A673 (cell line): ENCODE data around the gene MGST3. TPM values are rescaled to one million over a fixed set of nuclear protein-coding genes. Genes with fewer than 3 reads are reported as not detected.

ENCODE experiments used
- BruUV-seq: library from RNA; stranded (reverse); fragments of 400-500 nt; replicated peaks from 2 replicates; lab custom pipeline; 2021; lab: Mats Ljungman, UMichigan
- CTCF ChIA-PET: fragments of 300-600 bp; sonication (Branson Sonifier 250); formaldehyde crosslinking; loops from one replicate; lab custom pipeline; 2022; ENCODE audit warnings: antibody characterized with exemption; lab: Charles Lee
- POLR2A ChIA-PET: fragments of 300-600 bp; sonication (Branson Sonifier 250); formaldehyde crosslinking; loops from one replicate; lab custom pipeline; 2022; ENCODE audit warnings: antibody characterized with exemption; ENCODE audit not compliant: low non-redundant PET; lab: Charles Lee
- DNase-seq: peaks from one replicate; pipeline ENCODE4 v3.0.0-alpha.2; 2015; ENCODE audit warnings: low spot score
- H3K27ac ChIP-seq: fragments of 200-600 bp; sonication (generic); 2 replicates; pipeline ENCODE4 v1.5.1; 2016; ENCODE audit warnings: mixed run types, low read depth, mild to moderate bottlenecking, mixed read lengths, antibody characterized with exemption, low read length; ENCODE audit not compliant: poor library complexity, severe bottlenecking
- H3K27me3 ChIP-seq: fragments of 200-600 bp; sonication (generic); replicated peaks from 2 replicates; pipeline ENCODE4 v1.6.1; 2017; ENCODE audit warnings: mixed run types, low read depth, mild to moderate bottlenecking, mixed read lengths, antibody characterized with exemption, low read length; ENCODE audit not compliant: insufficient read depth, poor library complexity
- H3K36me3 ChIP-seq: fragments of 200-600 bp; sonication (generic); 2 replicates; pipeline ENCODE4 v1.6.1; 2016; ENCODE audit warnings: mixed run types, mild to moderate bottlenecking, mixed read lengths, antibody characterized with exemption, low read length; ENCODE audit not compliant: insufficient read depth, poor library complexity, severe bottlenecking
- H3K4me1 ChIP-seq: fragments of 200-600 bp; sonication (generic); 2 replicates; pipeline ENCODE4 v1.6.1; 2017; ENCODE audit warnings: mixed run types, mild to moderate bottlenecking, mixed read lengths, antibody characterized with exemption, low read length; ENCODE audit not compliant: insufficient read depth, poor library complexity, severe bottlenecking
- H3K4me3 ChIP-seq: fragments of 200-600 bp; sonication (generic); 2 replicates; pipeline ENCODE4 v1.5.1; 2016; ENCODE audit warnings: low read depth, mixed run types, mild to moderate bottlenecking, mixed read lengths, low read length; ENCODE audit not compliant: poor library complexity, severe bottlenecking
- H3K9me3 ChIP-seq: fragments of 200-600 bp; sonication (generic); 2 replicates; pipeline ENCODE4 v1.6.1; 2016; ENCODE audit warnings: mixed run types, low read depth, mild to moderate bottlenecking, mixed read lengths, antibody characterized with exemption, low read length; ENCODE audit not compliant: poor library complexity, severe bottlenecking
- EZH2 ChIP-seq: fragments of 200-600 bp; sonication (generic); IDR thresholded peaks from 2 replicates; pipeline ENCODE4 v1.6.1; 2017; ENCODE audit warnings: borderline replicate concordance, low read depth, mild to moderate bottlenecking, mixed read lengths, antibody characterized with exemption, low read length; ENCODE audit not compliant: poor library complexity, severe bottlenecking
- intact Hi-C: fragments of 100-400 bp; cut with micrococcal nuclease; formaldehyde crosslinking; loops from one replicate; pipeline ENCODE4 v1.10.0; 2022; ENCODE audit not compliant: unreplicated experiment
- total RNA-seq: library from RNA; stranded (reverse); gene quantifications from 2 replicates; pipeline ENCODE4 v1.2.3, GENCODE V29; 2021
- TF ChIP-seq, protein P1 (sequence below): fragments of 300-800, 200-600 bp; sonication (generic); conservative IDR thresholded peaks from 2 replicates; pipeline ENCODE4 v1.5.1; 2017; ENCODE audit warnings: low read depth, mild to moderate bottlenecking, antibody characterized with exemption, low read length, moderate library complexity, mixed read lengths

MGST3 gene
- total RNA-seq, 1 experiment from 2014 or later: 150 TPM

DNA sequence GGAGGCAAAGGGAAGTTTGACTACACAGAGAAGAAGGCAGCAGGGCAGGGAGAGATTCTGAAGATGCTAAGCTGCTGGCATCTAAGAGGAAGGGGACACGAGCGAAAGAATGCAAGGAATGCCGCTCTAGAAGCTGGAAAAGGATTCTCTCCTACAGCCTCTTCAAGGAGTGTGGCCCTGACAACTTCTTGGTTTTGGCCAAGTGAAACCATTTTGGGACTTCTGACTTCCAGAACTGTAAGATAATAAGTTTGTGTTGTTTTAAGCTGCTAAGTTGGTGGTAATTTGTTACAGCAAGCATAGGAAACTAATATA lies 28.5 kb downstream of the MGST3 start:
- ChIA-PET CTCF (no interaction called here), POLR2A (interaction anchor here (0.5 kb wide), 1 partner anchor 58 kb away, joined by 3 read pairs; no protein-coding TSS in a partner anchor)
- Histone ChIP-seq H3K9me3 (no peaks in the 10 kb centered on the region), H3K4me1 (no peaks in the 10 kb centered on the region), H3K36me3 (peaks cover 56% of the 10 kb centered on the region), H3K4me3 (no peak overlapping the region), H3K27ac (no peak overlapping the region), H3K27me3 (no peaks in the 10 kb centered on the region)
- DNase-seq: no peak
- BruUV-seq: no TSS peak
- intact Hi-C loops: no loop called here
- TF ChIP-seq, protein P1, sequence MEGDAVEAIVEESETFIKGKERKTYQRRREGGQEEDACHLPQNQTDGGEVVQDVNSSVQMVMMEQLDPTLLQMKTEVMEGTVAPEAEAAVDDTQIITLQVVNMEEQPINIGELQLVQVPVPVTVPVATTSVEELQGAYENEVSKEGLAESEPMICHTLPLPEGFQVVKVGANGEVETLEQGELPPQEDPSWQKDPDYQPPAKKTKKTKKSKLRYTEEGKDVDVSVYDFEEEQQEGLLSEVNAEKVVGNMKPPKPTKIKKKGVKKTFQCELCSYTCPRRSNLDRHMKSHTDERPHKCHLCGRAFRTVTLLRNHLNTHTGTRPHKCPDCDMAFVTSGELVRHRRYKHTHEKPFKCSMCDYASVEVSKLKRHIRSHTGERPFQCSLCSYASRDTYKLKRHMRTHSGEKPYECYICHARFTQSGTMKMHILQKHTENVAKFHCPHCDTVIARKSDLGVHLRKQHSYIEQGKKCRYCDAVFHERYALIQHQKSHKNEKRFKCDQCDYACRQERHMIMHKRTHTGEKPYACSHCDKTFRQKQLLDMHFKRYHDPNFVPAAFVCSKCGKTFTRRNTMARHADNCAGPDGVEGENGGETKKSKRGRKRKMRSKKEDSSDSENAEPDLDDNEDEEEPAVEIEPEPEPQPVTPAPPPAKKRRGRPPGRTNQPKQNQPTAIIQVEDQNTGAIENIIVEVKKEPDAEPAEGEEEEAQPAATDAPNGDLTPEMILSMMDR: no peak
- no peak for TF ChIP-seq EZH2

GRCh38 chr1:165661703-165662102 lies 30.7 kb downstream of the MGST3 start:
- DNase-seq: no peak
- Histone ChIP-seq H3K27me3 (no peaks in the 10 kb centered on the region), H3K4me1 (no peaks in the 10 kb centered on the region), H3K27ac (no peak overlapping the region), H3K4me3 (no peak overlapping the region), H3K36me3 (peaks cover 59% of the 10 kb centered on the region), H3K9me3 (no peaks in the 10 kb centered on the region)
- BruUV-seq: no TSS peak
- intact Hi-C loops: no loop called here
- ChIA-PET POLR2A (no interaction called here), CTCF (no interaction called here)
- TF ChIP-seq, protein P1: no peak
- no peak for TF ChIP-seq EZH2

GRCh38 chr1:165662186-165662585 lies 31.2 kb downstream of the MGST3 start:
- POLR2A ChIA-PET: interaction anchor here (0.7 kb wide), 1 partner anchor 293 kb away, joined by 3 read pairs; no protein-coding TSS in a partner anchor
- H3K36me3 ChIP-seq: peaks cover 63% of the 10 kb centered on the region
- H3K4me3 ChIP-seq: no peak overlapping the region
- no peak for TF ChIP-seq EZH2
- TF ChIP-seq, protein P1: no peak
- H3K27me3 ChIP-seq: no peaks in the 10 kb centered on the region
- no peak overlapping the region for H3K27ac ChIP-seq
- CTCF ChIA-PET: no interaction called here
- BruUV-seq: no TSS peak
- intact Hi-C loops: no loop called here
- no peak for DNase-seq
- no peaks in the 10 kb centered on the region for H3K9me3 ChIP-seq
- no peaks in the 10 kb centered on the region for H3K4me1 ChIP-seq
